ENCODE results near the gene FRMD3.
"Not testable (repeated sequence)": the region's sequence is repeated elsewhere in the genome, so short reads cannot be mapped to it uniquely, and the experiment has no call there.

The FRMD3 gene

GRCh38 chr9:83367326-83367725 lies 170.9 kb downstream of the FRMD3 start:
- Histone ChIP-seq H2BK5ac (ENCODE audit: low read length) (no peak overlapping the region), H2BK120ac (ENCODE audit: low read depth, low read length) (no peak overlapping the region), H3K9ac (ENCODE audit: low read depth, low read length, poor library complexity) (no peak overlapping the region), H3K4me3 (ENCODE audit: low read length in 2 of 2) (no peak overlapping the region), H3K4me2 (ENCODE audit: insufficient read depth, low read length, poor library complexity, severe bottlenecking) (no peak overlapping the region), H2BK15ac (ENCODE audit: low read length) (no peak overlapping the region), H2AK5ac (ENCODE audit: low read depth, low read length) (no peak overlapping the region), H3K14ac (ENCODE audit: low read length) (no peak overlapping the region), H2AFZ (ENCODE audit: low read length) (no peak overlapping the region), H3K36me3 (replicated peaks in 1 of 2; ENCODE audit: control insufficient read depth in 2 of 2, insufficient read depth in 2 of 2, low read length in 2 of 2) (no peaks in the 10 kb centered on the region), H3K27ac (replicated peaks; ENCODE audit: low read length) (no peak overlapping the region), H4K91ac (ENCODE audit: low read depth, low read length, poor library complexity) (no peak overlapping the region), H3K4ac (ENCODE audit: low read length) (no peak overlapping the region), H2BK12ac (ENCODE audit: low read length) (no peak overlapping the region), H3K4me1 (ENCODE audit: control insufficient read depth in 2 of 2, insufficient read depth in 1 of 2, low read depth in 1 of 2, low read length in 2 of 2) (peaks cover 0 to 4% of the 10 kb centered on the region in 2 donors), H3K27me3 (ENCODE audit: control insufficient read depth in 3 of 3, insufficient read depth in 3 of 3, low read depth in 1 of 3, low read length in 3 of 3) (no peaks in the 10 kb centered on the region), H4K8ac (ENCODE audit: low read depth, low read length) (no peak overlapping the region), H3K18ac (ENCODE audit: low read length) (no peak overlapping the region), H3K23ac (ENCODE audit: low read depth, low read length, poor library complexity) (no peak overlapping the region), H3K9me3 (replicated peaks in 1 of 2; ENCODE audit: control insufficient read depth in 2 of 2, insufficient read depth in 1 of 2, low read depth in 1 of 2, low read length in 2 of 2) (no peaks in the 10 kb centered on the region), H3K79me1 (ENCODE audit: low read depth, low read length) (no peaks in the 10 kb centered on the region)
- no CpG with 5 or more reads among the region's 2 CpGs for WGBS, 2 donors (ENCODE audit: extremely low coverage in 2 of 2, insufficient read length in 2 of 2, insufficient replicate concordance in 1 of 2)
- DNase-seq (ENCODE audit: low spot score) = no peak

GRCh38 chr9:83362341-83362995 lies 175.7 kb downstream of the FRMD3 start:
- Histone ChIP-seq H3K9me3 (replicated peaks in 1 of 2; ENCODE audit: control insufficient read depth in 2 of 2, insufficient read depth in 1 of 2, low read depth in 1 of 2, low read length in 2 of 2) (no peaks in the 10 kb centered on the region), H3K23ac (ENCODE audit: low read depth, low read length, poor library complexity) (no peak overlapping the region), H2AFZ (ENCODE audit: low read length) (no peak overlapping the region), H3K4ac (ENCODE audit: low read length) (no peak overlapping the region), H2BK120ac (ENCODE audit: low read depth, low read length) (no peak overlapping the region), H3K27ac (replicated peaks; ENCODE audit: low read length) (no peak overlapping the region), H3K4me3 (ENCODE audit: low read length in 2 of 2) (no peak overlapping the region), H4K91ac (ENCODE audit: low read depth, low read length, poor library complexity) (no peak overlapping the region), H2BK12ac (ENCODE audit: low read length) (no peak overlapping the region), H4K8ac (ENCODE audit: low read depth, low read length) (no peak overlapping the region), H3K14ac (ENCODE audit: low read length) (no peak overlapping the region), H3K9ac (ENCODE audit: low read depth, low read length, poor library complexity) (peak overlapping the region; percentile 1), H2AK5ac (ENCODE audit: low read depth, low read length) (no peak overlapping the region), H3K18ac (ENCODE audit: low read length) (no peak overlapping the region), H3K36me3 (replicated peaks in 1 of 2; ENCODE audit: control insufficient read depth in 2 of 2, insufficient read depth in 2 of 2, low read length in 2 of 2) (no peaks in the 10 kb centered on the region), H2BK15ac (ENCODE audit: low read length) (no peak overlapping the region), H3K79me1 (ENCODE audit: low read depth, low read length) (no peaks in the 10 kb centered on the region), H3K4me2 (ENCODE audit: insufficient read depth, low read length, poor library complexity, severe bottlenecking) (no peak overlapping the region), H3K27me3 (ENCODE audit: control insufficient read depth in 3 of 3, insufficient read depth in 3 of 3, low read depth in 1 of 3, low read length in 3 of 3) (no peaks in the 10 kb centered on the region), H3K4me1 (ENCODE audit: control insufficient read depth in 2 of 2, insufficient read depth in 1 of 2, low read depth in 1 of 2, low read length in 2 of 2) (peaks cover 0 to 2% of the 10 kb centered on the region in 2 donors), H2BK5ac (ENCODE audit: low read length) (no peak overlapping the region)
- DNase-seq (ENCODE audit: low spot score) = no peak

DNA sequence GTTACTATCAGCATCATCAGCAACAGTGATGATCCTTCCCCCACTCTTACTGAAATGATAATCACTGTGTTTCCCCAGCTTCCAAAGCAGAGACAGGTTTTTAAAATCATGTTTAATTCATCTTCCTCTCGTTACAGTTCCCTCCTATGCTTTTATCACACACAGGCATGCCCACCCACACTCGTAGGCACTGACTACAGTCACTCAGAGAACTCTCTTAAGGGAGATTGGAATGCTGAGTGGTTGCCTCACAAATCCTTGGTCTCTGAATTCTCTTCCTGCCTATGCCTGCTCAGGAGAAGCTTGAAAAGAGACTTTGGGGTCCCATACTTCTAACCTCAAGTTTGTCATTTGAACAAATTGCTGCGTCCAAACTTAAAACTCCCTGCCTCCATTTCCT lies 179.2 kb downstream of the FRMD3 start:
- Histone ChIP-seq H3K9me3 (replicated peaks in 1 of 2; ENCODE audit: control insufficient read depth in 2 of 2, insufficient read depth in 1 of 2, low read depth in 1 of 2, low read length in 2 of 2) (no peaks in the 10 kb centered on the region), H3K23ac (ENCODE audit: low read depth, low read length, poor library complexity) (no peak overlapping the region), H3K36me3 (replicated peaks in 1 of 2; ENCODE audit: control insufficient read depth in 2 of 2, insufficient read depth in 2 of 2, low read length in 2 of 2) (no peaks in the 10 kb centered on the region), H2BK12ac (ENCODE audit: low read length) (no peak overlapping the region), H3K18ac (ENCODE audit: low read length) (no peak overlapping the region), H3K14ac (ENCODE audit: low read length) (no peak overlapping the region), H3K27me3 (ENCODE audit: control insufficient read depth in 3 of 3, insufficient read depth in 3 of 3, low read depth in 1 of 3, low read length in 3 of 3) (no peaks in the 10 kb centered on the region), H3K4me1 (ENCODE audit: control insufficient read depth in 2 of 2, insufficient read depth in 1 of 2, low read depth in 1 of 2, low read length in 2 of 2) (peaks cover 0 to 2% of the 10 kb centered on the region in 2 donors), H3K27ac (replicated peaks; ENCODE audit: low read length) (no peak overlapping the region), H2BK5ac (ENCODE audit: low read length) (no peak overlapping the region), H4K91ac (ENCODE audit: low read depth, low read length, poor library complexity) (no peak overlapping the region), H2BK120ac (ENCODE audit: low read depth, low read length) (no peak overlapping the region), H3K9ac (ENCODE audit: low read depth, low read length, poor library complexity) (no peak overlapping the region), H3K79me1 (ENCODE audit: low read depth, low read length) (no peaks in the 10 kb centered on the region), H3K4me2 (ENCODE audit: insufficient read depth, low read length, poor library complexity, severe bottlenecking) (no peak overlapping the region), H4K8ac (ENCODE audit: low read depth, low read length) (no peak overlapping the region), H2BK15ac (ENCODE audit: low read length) (no peak overlapping the region), H2AFZ (ENCODE audit: low read length) (no peak overlapping the region), H2AK5ac (ENCODE audit: low read depth, low read length) (no peak overlapping the region), H3K4me3 (ENCODE audit: low read length in 2 of 2) (no peak overlapping the region), H3K4ac (ENCODE audit: low read length) (no peak overlapping the region)
- no peak for DNase-seq (ENCODE audit: low spot score)
- no CpG with 5 or more reads among the region's 3 CpGs for whole genome bisulfite sequencing, 2 donors (ENCODE audit: extremely low coverage in 2 of 2, insufficient read length in 2 of 2, insufficient replicate concordance in 1 of 2)

GRCh38 chr9:83358493-83358892 lies 179.7 kb downstream of the FRMD3 start:
- not testable (repeated sequence) for H3K9ac ChIP-seq (ENCODE audit: low read depth, low read length, poor library complexity); H3K27ac ChIP-seq (replicated peaks; ENCODE audit: low read length); H3K9me3 ChIP-seq (replicated peaks in 1 of 2; ENCODE audit: control insufficient read depth in 2 of 2, insufficient read depth in 1 of 2, low read depth in 1 of 2, low read length in 2 of 2); H2BK5ac ChIP-seq (ENCODE audit: low read length); H3K4me3 ChIP-seq (ENCODE audit: low read length in 2 of 2); H3K4ac ChIP-seq (ENCODE audit: low read length); H2AK5ac ChIP-seq (ENCODE audit: low read depth, low read length); H4K8ac ChIP-seq (ENCODE audit: low read depth, low read length); H3K4me1 ChIP-seq (ENCODE audit: control insufficient read depth in 2 of 2, insufficient read depth in 1 of 2, low read depth in 1 of 2, low read length in 2 of 2); DNase-seq (ENCODE audit: low spot score); H2BK12ac ChIP-seq (ENCODE audit: low read length); H3K27me3 ChIP-seq (ENCODE audit: control insufficient read depth in 3 of 3, insufficient read depth in 3 of 3, low read depth in 1 of 3, low read length in 3 of 3); H3K4me2 ChIP-seq (ENCODE audit: insufficient read depth, low read length, poor library complexity, severe bottlenecking); H2AFZ ChIP-seq (ENCODE audit: low read length); H2BK120ac ChIP-seq (ENCODE audit: low read depth, low read length); H3K14ac ChIP-seq (ENCODE audit: low read length); H3K36me3 ChIP-seq (replicated peaks in 1 of 2; ENCODE audit: control insufficient read depth in 2 of 2, insufficient read depth in 2 of 2, low read length in 2 of 2); H3K23ac ChIP-seq (ENCODE audit: low read depth, low read length, poor library complexity); H3K18ac ChIP-seq (ENCODE audit: low read length); H3K79me1 ChIP-seq (ENCODE audit: low read depth, low read length); H2BK15ac ChIP-seq (ENCODE audit: low read length); H4K91ac ChIP-seq (ENCODE audit: low read depth, low read length, poor library complexity)
- no CpG with 5 or more reads among the region's 4 CpGs for WGBS, 2 donors (ENCODE audit: extremely low coverage in 2 of 2, insufficient read length in 2 of 2, insufficient replicate concordance in 1 of 2)

Measured in neuronal stem cell (in vitro differentiated cells).